ENCODE measurements around the gene TIAM1. TPM values are rescaled to one million over a fixed set of nuclear protein-coding genes. Genes with fewer than 3 reads are reported as not detected.
A peak's percentile ranks its signal among the peaks of the same experiment; 100 is the strongest.

Gene TIAM1
- total RNA-seq, 4 donors from 2014 or later: 0.66 to 3.5 (median 1.0) TPM

GRCh38 chr21:31267644-31268043 lies 76.4 kb downstream of the TIAM1 start:
- intact Hi-C loops (cut with DNase I; ENCODE audit: low total_unique reads): no loop called here
- no peak for ATAC-seq
- Histone ChIP-seq H3K27ac (no peak overlapping the region), H3K36me3 (no peaks in the 10 kb centered on the region), H3K4me3 (no peak overlapping the region), H3K9me3 (no peaks in the 10 kb centered on the region), H3K27me3 (no peaks in the 10 kb centered on the region), H3K4me1 (no peaks in the 10 kb centered on the region)
- DNase-seq: no peak
- in situ Hi-C loops (cut with MboI; ENCODE audit: low sequenced_read_pairs in 4 of 4): no loop called here
- no peak for TF ChIP-seq POLR2A (IDR thresholded peaks at IDR 0.05)
- no peak for TF ChIP-seq CTCF (IDR thresholded peaks at IDR 0.05 in 4 of 5, conservative IDR thresholded peaks at IDR 0.05 in 1 of 5)

GRCh38 chr21:31266241-31266640 lies 77.8 kb downstream of the TIAM1 start:
- no peak for DNase-seq
- Histone ChIP-seq H3K27ac (no peak overlapping the region), H3K9me3 (no peaks in the 10 kb centered on the region), H3K27me3 (no peaks in the 10 kb centered on the region), H3K4me3 (no peak overlapping the region), H3K4me1 (no peaks in the 10 kb centered on the region), H3K36me3 (no peaks in the 10 kb centered on the region)
- in situ Hi-C loops (cut with MboI; ENCODE audit: low sequenced_read_pairs in 4 of 4): no loop called here
- ATAC-seq: no peak
- intact Hi-C loops (cut with DNase I; ENCODE audit: low total_unique reads): no loop called here
- TF ChIP-seq POLR2A (IDR thresholded peaks at IDR 0.05) (no peak), CTCF (IDR thresholded peaks at IDR 0.05 in 4 of 5, conservative IDR thresholded peaks at IDR 0.05 in 1 of 5) (no peak)

GRCh38 chr21:31265366-31266013 lies 78.6 kb downstream of the TIAM1 start:
- DNase-seq: peak in 1 of 2 donors; percentile 33
- in situ Hi-C loops (cut with MboI; ENCODE audit: low sequenced_read_pairs in 4 of 4): no loop called here

GRCh38 chr21:31264574-31264973 lies 79.5 kb downstream of the TIAM1 start:
- no peak for ATAC-seq
- TF ChIP-seq CTCF (IDR thresholded peaks at IDR 0.05 in 4 of 5, conservative IDR thresholded peaks at IDR 0.05 in 1 of 5) (no peak), POLR2A (IDR thresholded peaks at IDR 0.05) (no peak)
- no peaks in the 10 kb centered on the region for H3K27me3 ChIP-seq
- no peak overlapping the region for H3K4me3 ChIP-seq
- intact Hi-C loops (cut with DNase I; ENCODE audit: low total_unique reads) (no loop called here), in situ Hi-C loops (cut with MboI; ENCODE audit: low sequenced_read_pairs in 4 of 4) (no loop called here)
- no peaks in the 10 kb centered on the region for H3K4me1 ChIP-seq
- DNase-seq: no peak
- no peaks in the 10 kb centered on the region for H3K36me3 ChIP-seq
- no peaks in the 10 kb centered on the region for H3K9me3 ChIP-seq
- H3K27ac ChIP-seq: no peak overlapping the region

More at GRCh38 chr21:31265366-31266013, 78.6 kb downstream of the TIAM1 start:
- Histone ChIP-seq H3K36me3 (no peaks in the 10 kb centered on the region), H3K4me1 (no peaks in the 10 kb centered on the region), H3K27me3 (no peaks in the 10 kb centered on the region), H3K27ac (no peak overlapping the region), H3K4me3 (no peak overlapping the region), H3K9me3 (no peaks in the 10 kb centered on the region)
- ATAC-seq: peak in 1 of 2 donors; percentile 51
- intact Hi-C loops (cut with DNase I; ENCODE audit: low total_unique reads): no loop called here
- TF ChIP-seq POLR2A (IDR thresholded peaks at IDR 0.05): no peak
- no peak for TF ChIP-seq CTCF (IDR thresholded peaks at IDR 0.05 in 4 of 5, conservative IDR thresholded peaks at IDR 0.05 in 1 of 5)

- ATAC-seq (no peak), DNase-seq (no peak)
- in situ Hi-C loops (cut with MboI; ENCODE audit: low sequenced_read_pairs in 4 of 4): no loop called here
- H3K27ac ChIP-seq: no peak overlapping the region
- no peak for TF ChIP-seq CTCF (IDR thresholded peaks at IDR 0.05 in 4 of 5, conservative IDR thresholded peaks at IDR 0.05 in 1 of 5)
- TF ChIP-seq POLR2A (IDR thresholded peaks at IDR 0.05): no peak
- no peaks in the 10 kb centered on the region for H3K36me3 ChIP-seq
- intact Hi-C loops (cut with DNase I; ENCODE audit: low total_unique reads): no loop called here
- H3K27me3 ChIP-seq: no peaks in the 10 kb centered on the region
- H3K4me1 ChIP-seq: no peaks in the 10 kb centered on the region
- no peak overlapping the region for H3K4me3 ChIP-seq
- no peaks in the 10 kb centered on the region for H3K9me3 ChIP-seq
These were observed 81.3 kb downstream of the TIAM1 start for GRCh38 chr21:31262728-31263127.

Measured in gastrocnemius medialis (tissue), 4 donors.